ENCODE results near the gene ADAMTSL5.

GRCh38 chr19:1525343-1525742 lies 12.5 kb upstream of the ADAMTSL5 start:
- TF ChIP-seq POLR2A (IDR thresholded peaks at IDR 0.05) (no peak), CTCF (IDR thresholded peaks at IDR 0.05) (no peak)
